Keratinocyte (primary cell): ENCODE measurements around the gene CREB1.

Experiments
- CTCF ChIP-seq, 3 experiments: IDR thresholded peaks in 1 of 3; conservative IDR thresholded peaks in 1 of 3; optimal IDR thresholded peaks in 1 of 3; 2 replicates in 2 of 3; 3 replicates in 1 of 3; pipeline versions ENCODE3 to v1.5.1; 2011; ENCODE audit warnings: low read length in 3 of 3, mild to moderate bottlenecking in 3 of 3, moderate library complexity in 2 of 3, control low read depth in 1 of 3, inconsistent platforms in 1 of 3; ENCODE audit not compliant: insufficient read depth in 2 of 3; ENCODE audit errors: extremely low read depth in 1 of 3
- EZH2 ChIP-seq: IDR thresholded peaks from one replicate; pipeline ENCODE4 v1.6.1; 2012; ENCODE audit warnings: inconsistent platforms, mild to moderate bottlenecking, low read length, moderate library complexity

GRCh38 chr2:207601774-207602173, 72.0 kb downstream of the CREB1 start:
- no peak for TF ChIP-seq CTCF (optimal IDR thresholded peaks at IDR 0.05 in 1 of 3, IDR thresholded peaks at IDR 0.05 in 1 of 3, conservative IDR thresholded peaks at IDR 0.05 in 1 of 3; ENCODE audit: extremely low read depth in 1 of 3, insufficient read depth in 2 of 3, low read length in 3 of 3)
- TF ChIP-seq EZH2: no peak
